Thymus (tissue), 11 donors: ENCODE results near the gene RPL37A. TPM values are rescaled to one million over a fixed set of nuclear protein-coding genes. Genes with fewer than 3 reads are reported as not detected.

Experiments used
- DNase-seq, 9 donors: peaks; one replicate each; pipeline ENCODE4 v3.0.0-alpha.2; 2013; ENCODE audit warnings: low spot score in 9 of 9, low read depth in 6 of 9, missing footprints in 1 of 9
- H3K27ac ChIP-seq, 2 donors: one replicate each; pipeline ENCODE4 v1.5.1; 2013; ENCODE audit warnings: control low read depth in 1 of 2, low read depth in 1 of 2, low read length in 1 of 2, mild to moderate bottlenecking in 1 of 2, moderate library complexity in 1 of 2
- H3K27me3 ChIP-seq, 2 donors: one replicate each; pipeline ENCODE4 v1.5.1; 2013; ENCODE audit warnings: low read length in 1 of 2; ENCODE audit not compliant: control insufficient read depth in 2 of 2, insufficient read depth in 1 of 2
- H3K36me3 ChIP-seq, 2 donors: one replicate each; pipeline ENCODE4 v1.5.1; 2013; ENCODE audit warnings: low read length in 1 of 2, mild to moderate bottlenecking in 1 of 2, moderate library complexity in 1 of 2; ENCODE audit not compliant: control insufficient read depth in 2 of 2, insufficient read depth in 2 of 2
- H3K4me1 ChIP-seq, 2 donors: one replicate each; pipeline ENCODE4 v1.5.1; 2013; ENCODE audit warnings: low read length in 2 of 2; ENCODE audit not compliant: control insufficient read depth in 2 of 2, insufficient read depth in 2 of 2
- H3K4me3 ChIP-seq, 2 donors: one replicate each; pipeline ENCODE4 v1.5.1; 2013; ENCODE audit warnings: low read length in 2 of 2, control low read depth in 1 of 2, mild to moderate bottlenecking in 1 of 2
- H3K9me3 ChIP-seq, 2 donors: one replicate each; pipeline ENCODE4 v1.5.1; 2013; ENCODE audit warnings: low read length in 1 of 2, mild to moderate bottlenecking in 1 of 2; ENCODE audit not compliant: control insufficient read depth in 2 of 2, insufficient read depth in 1 of 2
- WGBS: extraction: QIAGEN DNeasy Blood & Tissue Kit; methylation state at CpG from one replicate; pipeline ENCODE4 v1.1.7; 2013; 5-methylcytosine and 5-hydroxymethylcytosine counted together
- polyA plus RNA-seq: library from polyadenylated mRNA; stranded (reverse); fragments of 200-250 nt; gene quantifications from one replicate; pipeline ENCODE4 v1.2.3, GENCODE V29; 2013
- total RNA-seq: library from RNA; stranded (reverse); fragments of 120-200 nt; gene quantifications from one replicate; pipeline ENCODE4 v1.2.4, GENCODE V29; 2013
- donor health status: healthy.

RPL37A gene
- total and polyA plus RNA-seq, 2 donors: 5,331 to 5,757 TPM

- Histone ChIP-seq H3K4me1 (peaks cover 0 to 9% of the 10 kb centered on the region in 2 donors), H3K9me3 (no peaks in the 10 kb centered on the region), H3K36me3 (no peaks in the 10 kb centered on the region), H3K27me3 (no peaks in the 10 kb centered on the region), H3K27ac (no peak overlapping the region), H3K4me3 (no peak overlapping the region)
- DNase-seq: no peak
- 98% methylated on average over 1 of the region's 1 CpG for WGBS
These were observed 5.3 kb upstream of the RPL37A start for GRCh38 chr2:216493334-216493685.

GRCh38 chr2:216495656-216496055 is 3.0 kb upstream of the RPL37A start:
- H3K27ac ChIP-seq: no peak overlapping the region
- no peaks in the 10 kb centered on the region for H3K9me3 ChIP-seq
- H3K4me3 ChIP-seq: no peak overlapping the region
- no peak for DNase-seq
- WGBS: 87% methylated on average over 2 of the region's 2 CpGs
- H3K4me1 ChIP-seq: peaks cover 3 to 16% of the 10 kb centered on the region in 2 donors
- no peaks in the 10 kb centered on the region for H3K27me3 ChIP-seq
- H3K36me3 ChIP-seq: peaks cover 7 to 11% of the 10 kb centered on the region in 2 donors

- Histone ChIP-seq H3K4me1 (peaks cover 3 to 16% of the 10 kb centered on the region in 2 donors), H3K27ac (no peak overlapping the region), H3K9me3 (no peaks in the 10 kb centered on the region), H3K36me3 (peaks cover 20 to 29% of the 10 kb centered on the region in 2 donors), H3K4me3 (peak overlapping the region in 1 of 2 donors; percentile 83), H3K27me3 (no peaks in the 10 kb centered on the region)
- WGBS: 93% methylated on average over 6 of the region's 6 CpGs
- no peak for DNase-seq
These were observed 1.1 kb upstream of the RPL37A start for GRCh38 chr2:216497382-216498069.

DNA sequence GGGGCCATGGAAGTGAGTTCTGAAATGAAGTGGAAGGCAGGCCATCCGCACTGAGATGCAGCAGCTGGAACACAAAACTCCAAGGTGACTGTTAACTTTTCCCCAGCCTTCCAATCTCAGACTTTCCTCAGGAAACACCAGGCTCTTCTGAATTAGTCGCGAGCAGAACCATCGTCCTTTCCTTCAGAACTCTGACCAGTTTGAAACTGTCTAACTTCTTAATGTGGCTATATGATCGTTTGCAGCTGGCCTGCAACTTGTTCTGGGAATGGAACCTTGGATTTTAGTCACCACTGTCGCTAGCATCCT is 620 bp upstream of the RPL37A start:
- no peaks in the 10 kb centered on the region for H3K27me3 ChIP-seq
- peak overlapping the region; percentile 80 to 85 for H3K27ac ChIP-seq
- peaks cover 25 to 34% of the 10 kb centered on the region in 2 donors for H3K36me3 ChIP-seq
- no peak for DNase-seq
- 56% methylated on average over 6 of the region's 6 CpGs for WGBS
- peak overlapping the region; percentile 83 to 97 for H3K4me3 ChIP-seq
- no peaks in the 10 kb centered on the region for H3K9me3 ChIP-seq
- peaks cover 3 to 16% of the 10 kb centered on the region in 2 donors for H3K4me1 ChIP-seq

- H3K9me3 ChIP-seq: no peaks in the 10 kb centered on the region
- peak in 1 of 9 donors; percentile 14 for DNase-seq
- peaks cover 41 to 50% of the 10 kb centered on the region in 2 donors for H3K36me3 ChIP-seq
- peak overlapping the region; percentile 65 to 85 for H3K27ac ChIP-seq
- 41% methylated on average over 6 of the region's 6 CpGs for WGBS
- H3K4me3 ChIP-seq: peak overlapping the region; percentile 83 to 97
- H3K27me3 ChIP-seq: no peaks in the 10 kb centered on the region
- peaks cover 3 to 16% of the 10 kb centered on the region in 2 donors for H3K4me1 ChIP-seq
These were observed 1.1 kb downstream of the RPL37A start for GRCh38 chr2:216499641-216500218.

DNA sequence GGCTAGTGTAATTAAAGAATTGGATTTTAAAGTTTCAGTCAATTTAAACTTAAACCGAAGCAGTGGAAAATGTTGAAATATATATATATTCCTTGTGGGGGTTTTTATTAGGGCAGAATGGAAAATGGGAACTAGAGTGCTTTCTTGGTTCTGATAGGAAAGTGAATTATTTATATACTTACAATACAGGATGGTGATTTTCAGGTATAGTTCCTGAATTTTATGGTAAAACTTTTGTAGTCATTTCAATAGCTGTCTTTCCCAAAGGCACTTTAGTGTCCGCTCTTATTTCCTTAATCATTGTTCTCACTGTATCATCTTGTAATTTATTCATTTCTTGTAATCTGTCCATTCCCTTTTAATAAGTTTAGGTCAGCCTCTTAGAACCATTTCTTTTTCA is 1.9 kb downstream of the RPL37A start:
- Histone ChIP-seq H3K27me3 (no peaks in the 10 kb centered on the region), H3K4me3 (peak overlapping the region in 1 of 2 donors; percentile 83), H3K9me3 (no peaks in the 10 kb centered on the region), H3K36me3 (peaks cover 45 to 59% of the 10 kb centered on the region in 2 donors), H3K27ac (no peak overlapping the region), H3K4me1 (peaks cover 3 to 16% of the 10 kb centered on the region in 2 donors)
- no peak for DNase-seq
- WGBS: 99% methylated on average over 2 of the region's 2 CpGs

DNA sequence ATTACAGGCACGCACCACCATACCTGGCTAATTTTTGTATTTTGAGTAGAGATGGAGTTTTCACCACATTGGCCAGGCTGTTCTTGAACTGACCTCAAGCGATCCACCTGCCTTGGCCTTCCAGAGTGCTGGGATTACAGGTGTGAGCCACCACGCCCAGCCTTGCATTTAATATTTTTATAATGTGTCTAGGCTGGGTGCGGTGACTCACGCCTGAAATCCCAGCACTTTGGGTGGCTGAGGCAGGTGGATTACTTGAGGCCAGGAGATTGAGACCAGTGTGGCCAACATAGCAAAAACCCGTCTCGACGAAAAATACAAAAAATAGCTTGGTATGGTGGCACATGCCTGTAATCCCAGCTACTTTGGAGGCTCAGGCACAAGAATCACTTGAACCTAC is 3.2 kb downstream of the RPL37A start:
- no peak overlapping the region for H3K4me3 ChIP-seq
- peaks cover 46 to 66% of the 10 kb centered on the region in 2 donors for H3K36me3 ChIP-seq
- WGBS: 90% methylated on average over 8 of the region's 8 CpGs
- peaks cover 3 to 16% of the 10 kb centered on the region in 2 donors for H3K4me1 ChIP-seq
- H3K27me3 ChIP-seq: no peaks in the 10 kb centered on the region
- no peak overlapping the region for H3K27ac ChIP-seq
- no peaks in the 10 kb centered on the region for H3K9me3 ChIP-seq
- DNase-seq: no peak

- H3K4me3 ChIP-seq: no peak overlapping the region
- H3K9me3 ChIP-seq: no peaks in the 10 kb centered on the region
- H3K36me3 ChIP-seq: peaks cover 51 to 68% of the 10 kb centered on the region in 2 donors
- no peak overlapping the region for H3K27ac ChIP-seq
- H3K4me1 ChIP-seq: peaks cover 3 to 14% of the 10 kb centered on the region in 2 donors
- 94% methylated on average over 7 of the region's 7 CpGs for WGBS
- H3K27me3 ChIP-seq: no peaks in the 10 kb centered on the region
- DNase-seq: no peak
These were observed 3.9 kb downstream of the RPL37A start for GRCh38 chr2:216502381-216503158.

DNA sequence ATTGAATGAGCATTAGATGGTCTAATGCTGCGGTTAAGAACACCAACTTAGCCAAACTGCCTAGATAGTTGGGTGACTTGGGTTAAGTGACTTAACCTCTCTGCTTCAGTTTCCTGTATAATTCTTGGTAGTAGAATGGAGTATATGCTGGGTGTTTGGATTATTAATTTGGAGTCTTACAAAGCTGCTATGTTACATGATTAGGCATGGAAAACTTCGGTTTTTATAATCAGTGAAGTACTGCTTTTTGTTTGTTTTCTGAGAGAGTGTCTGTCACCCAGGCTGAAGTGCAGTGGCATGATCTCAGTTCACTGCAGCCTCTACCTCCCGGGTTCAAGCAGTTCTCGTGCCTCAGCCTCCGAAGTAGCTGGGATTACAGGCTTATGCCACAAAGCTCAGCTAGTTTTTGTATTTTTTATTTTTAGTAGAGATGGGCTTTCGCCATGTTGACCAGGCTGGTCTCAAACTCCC is 4.5 kb downstream of the RPL37A start:
- WGBS: 98% methylated on average over 6 of the region's 6 CpGs
- Histone ChIP-seq H3K27ac (no peak overlapping the region), H3K36me3 (peaks cover 51 to 68% of the 10 kb centered on the region in 2 donors)

More for the DNA sequence above, 4.5 kb downstream of the RPL37A start:
- DNase-seq: no peak
- H3K9me3 ChIP-seq: no peaks in the 10 kb centered on the region
- no peak overlapping the region for H3K4me3 ChIP-seq
- H3K4me1 ChIP-seq: peaks cover 3 to 8% of the 10 kb centered on the region in 2 donors
- no peaks in the 10 kb centered on the region for H3K27me3 ChIP-seq
